ENCODE data around the gene CTSD. TPM values are rescaled to one million over a fixed set of nuclear protein-coding genes. Genes with fewer than 3 reads are reported as not detected.
A peak's percentile ranks its signal among the peaks of the same experiment; 100 is the strongest.

CTSD gene
- total and polyA plus RNA-seq, 8 donors = 124 to 2,455 (median 147) TPM

DNA sequence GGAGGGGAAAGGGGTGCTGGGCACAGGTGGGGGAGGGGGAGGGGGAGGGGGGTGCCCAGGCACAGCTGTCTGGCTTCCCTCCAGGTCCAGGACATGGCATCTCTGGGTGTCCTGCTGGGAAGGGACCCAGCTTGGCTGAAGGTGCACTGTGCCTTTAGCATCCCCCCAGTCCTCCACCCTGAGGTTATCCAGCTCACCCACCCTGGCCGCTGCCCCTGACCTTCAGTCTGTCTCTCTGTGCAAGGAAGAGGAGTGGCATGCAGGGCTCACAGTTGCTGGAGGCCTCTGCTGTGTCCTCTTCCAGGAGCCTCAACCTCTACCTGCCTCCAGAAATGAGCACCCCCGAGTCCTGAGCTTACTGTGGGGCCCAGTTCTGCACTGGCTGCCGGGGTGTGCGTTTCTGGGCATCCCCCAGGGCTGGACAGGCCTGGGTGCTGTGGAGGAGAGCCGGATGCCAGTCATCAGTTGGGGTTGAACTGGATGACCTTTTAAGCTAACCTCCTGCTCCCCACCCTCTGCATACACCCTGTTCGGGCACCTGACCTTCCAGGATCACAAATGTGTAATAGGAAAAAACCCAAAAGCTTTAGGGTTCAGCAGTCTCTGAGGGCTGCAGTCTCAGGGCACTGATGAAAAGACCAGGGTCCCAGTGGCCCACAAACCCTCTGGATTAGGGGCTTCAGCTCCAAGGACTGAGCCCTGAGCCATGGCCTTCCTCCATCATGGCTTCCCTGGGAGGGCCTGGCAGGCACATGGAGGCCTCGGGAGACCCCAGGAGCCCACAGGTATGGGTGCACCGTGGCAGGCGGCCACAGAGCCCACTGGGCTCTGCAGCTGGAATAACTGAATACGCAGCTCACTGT is 9.6 kb upstream of the CTSD start:
- no peaks in the 10 kb centered on the region for H3K27me3 ChIP-seq
- peaks cover 3 to 70% of the 10 kb centered on the region in 2 donors for H3K4me1 ChIP-seq
- intact Hi-C loops (cut with DNase I) = no loop called here
- H3K9me3 ChIP-seq = no peaks in the 10 kb centered on the region
- H3K4me3 ChIP-seq = no peak overlapping the region
- TF ChIP-seq, protein P1, sequence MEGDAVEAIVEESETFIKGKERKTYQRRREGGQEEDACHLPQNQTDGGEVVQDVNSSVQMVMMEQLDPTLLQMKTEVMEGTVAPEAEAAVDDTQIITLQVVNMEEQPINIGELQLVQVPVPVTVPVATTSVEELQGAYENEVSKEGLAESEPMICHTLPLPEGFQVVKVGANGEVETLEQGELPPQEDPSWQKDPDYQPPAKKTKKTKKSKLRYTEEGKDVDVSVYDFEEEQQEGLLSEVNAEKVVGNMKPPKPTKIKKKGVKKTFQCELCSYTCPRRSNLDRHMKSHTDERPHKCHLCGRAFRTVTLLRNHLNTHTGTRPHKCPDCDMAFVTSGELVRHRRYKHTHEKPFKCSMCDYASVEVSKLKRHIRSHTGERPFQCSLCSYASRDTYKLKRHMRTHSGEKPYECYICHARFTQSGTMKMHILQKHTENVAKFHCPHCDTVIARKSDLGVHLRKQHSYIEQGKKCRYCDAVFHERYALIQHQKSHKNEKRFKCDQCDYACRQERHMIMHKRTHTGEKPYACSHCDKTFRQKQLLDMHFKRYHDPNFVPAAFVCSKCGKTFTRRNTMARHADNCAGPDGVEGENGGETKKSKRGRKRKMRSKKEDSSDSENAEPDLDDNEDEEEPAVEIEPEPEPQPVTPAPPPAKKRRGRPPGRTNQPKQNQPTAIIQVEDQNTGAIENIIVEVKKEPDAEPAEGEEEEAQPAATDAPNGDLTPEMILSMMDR (IDR thresholded peaks at IDR 0.05) = no peak
- DNase-seq (no peak), ATAC-seq (no peak)
- no peaks in the 10 kb centered on the region for H3K36me3 ChIP-seq
- H3K27ac ChIP-seq = peak overlapping the region in 1 of 2 donors; percentile 93

DNA sequence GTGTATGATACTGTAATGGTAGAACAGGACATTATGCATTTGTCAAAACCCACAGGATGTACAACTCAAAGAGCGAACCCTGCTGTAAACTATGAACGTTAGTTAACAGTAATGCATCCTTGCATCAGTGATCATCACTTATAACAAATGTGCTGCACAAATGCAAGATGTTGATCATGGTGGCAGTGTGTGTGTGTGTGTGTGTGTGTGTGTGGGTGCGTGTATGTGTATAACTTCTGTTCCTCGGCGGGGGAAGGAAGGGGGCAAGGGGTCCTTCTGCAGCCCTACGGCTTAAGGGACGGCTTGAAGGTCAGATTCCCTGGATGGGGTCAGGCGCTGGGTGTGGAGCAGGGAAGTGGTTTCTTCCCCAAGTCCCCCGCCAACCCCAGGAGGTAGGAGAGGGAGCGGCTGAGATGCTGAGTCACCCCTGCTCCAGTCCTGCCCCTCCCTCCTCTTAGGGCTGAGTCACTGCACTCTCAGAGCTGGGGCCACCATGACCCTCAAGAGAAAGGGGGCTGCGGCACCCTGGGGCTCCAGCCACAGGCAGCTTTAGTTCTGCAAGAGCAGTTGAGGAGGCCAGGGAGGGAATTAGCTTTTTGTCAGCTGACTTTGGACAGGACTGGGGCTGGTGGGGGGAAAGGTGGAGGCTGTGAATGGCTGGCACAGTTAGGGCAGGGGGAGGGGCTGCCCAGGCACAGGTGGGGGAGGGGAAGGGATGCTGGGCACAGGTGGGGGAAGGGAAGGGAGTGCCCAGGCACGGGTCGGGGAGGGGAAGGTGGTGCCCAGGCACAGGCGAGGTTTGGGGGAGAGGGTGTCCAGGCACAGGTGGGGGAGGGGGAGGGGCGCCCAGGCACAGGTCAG is 8.8 kb upstream of the CTSD start:
- peak in 3 of 4 donors; percentile 25 to 93 (median 90) for DNase-seq
- intact Hi-C loops (cut with DNase I) = no loop called here
- Histone ChIP-seq H3K4me3 (peak overlapping the region in 1 of 2 donors; percentile 13), H3K27me3 (no peaks in the 10 kb centered on the region), H3K36me3 (no peaks in the 10 kb centered on the region), H3K4me1 (peaks cover 3 to 61% of the 10 kb centered on the region in 2 donors), H3K9me3 (no peaks in the 10 kb centered on the region), H3K27ac (peak overlapping the region; percentile 67 to 93)
- TF ChIP-seq, protein P1 (IDR thresholded peaks at IDR 0.05) = no peak
- peak; percentile 96 for ATAC-seq

DNA sequence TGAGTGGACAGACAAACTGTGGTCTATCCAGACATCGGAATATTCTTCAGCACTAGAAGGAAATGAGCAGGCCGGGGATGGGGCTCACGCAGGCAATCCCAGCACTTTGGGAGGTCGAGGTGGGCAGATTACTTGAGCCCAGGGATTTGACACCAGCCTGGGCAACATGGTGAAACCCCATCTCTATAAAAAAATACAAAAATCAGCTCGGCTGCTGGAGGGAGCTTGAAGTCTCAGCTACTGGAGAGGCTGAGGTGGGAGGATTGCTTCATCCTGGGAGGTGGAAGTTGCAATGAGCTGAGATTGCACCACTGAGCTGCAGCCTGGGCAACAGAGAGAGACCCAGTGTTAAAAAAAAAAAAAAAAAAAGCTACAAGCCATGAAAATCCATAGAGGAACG is 8.0 kb upstream of the CTSD start:
- peak; percentile 62 for ATAC-seq
- Histone ChIP-seq H3K4me1 (peaks cover 3 to 53% of the 10 kb centered on the region in 2 donors), H3K27me3 (no peaks in the 10 kb centered on the region), H3K36me3 (no peaks in the 10 kb centered on the region), H3K9me3 (no peaks in the 10 kb centered on the region), H3K27ac (peak overlapping the region; percentile 67 to 93), H3K4me3 (peak overlapping the region in 1 of 2 donors; percentile 13)
- peak in 1 of 4 donors; percentile 78 for DNase-seq
- TF ChIP-seq, protein P1 (IDR thresholded peaks at IDR 0.05) = no peak
- intact Hi-C loops (cut with DNase I) = no loop called here

DNA sequence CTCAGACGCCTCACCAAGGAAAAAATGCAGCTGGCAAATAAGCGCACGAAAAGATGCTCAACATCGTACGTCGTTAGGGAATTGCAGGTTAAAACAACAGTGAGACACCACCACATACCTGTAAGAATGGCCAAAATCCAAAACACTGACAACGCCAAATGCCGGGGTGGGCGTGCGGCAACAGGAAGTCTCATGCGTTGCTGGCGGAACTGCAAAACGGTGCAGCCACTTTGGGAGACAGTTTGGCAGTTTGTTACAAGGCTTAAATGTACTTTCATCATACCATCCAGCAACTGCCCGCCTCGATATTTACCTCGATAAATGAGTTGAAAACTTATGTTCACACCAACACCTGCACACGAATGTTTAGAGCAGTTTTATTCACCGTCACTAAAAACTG is 7.5 kb upstream of the CTSD start:
- TF ChIP-seq, protein P1 (IDR thresholded peaks at IDR 0.05) = no peak
- H3K27ac ChIP-seq = peak overlapping the region; percentile 67 to 93

More for the DNA sequence above, 7.5 kb upstream of the CTSD start:
- Histone ChIP-seq H3K4me1 (peaks cover 3 to 52% of the 10 kb centered on the region in 2 donors), H3K36me3 (no peaks in the 10 kb centered on the region), H3K9me3 (no peaks in the 10 kb centered on the region), H3K4me3 (peak overlapping the region in 1 of 2 donors; percentile 10), H3K27me3 (no peaks in the 10 kb centered on the region)
- ATAC-seq (no peak), DNase-seq (no peak)
- intact Hi-C loops (cut with DNase I) = no loop called here

Data from left lung (tissue), 10 donors.